Progenitor cell of endocrine pancreas (in vitro differentiated cells): ENCODE results near the gene AP2A2. TPM values are rescaled to one million over a fixed set of nuclear protein-coding genes. Genes with fewer than 3 reads are reported as not detected.

Source experiments
- DNase-seq: peaks from one replicate; pipeline ENCODE4 v3.0.0; 2021; ENCODE audit warnings: low spot score; ENCODE audit not compliant: unreplicated experiment
- H3K27ac Mint-ChIP-seq: 2 replicates; pipeline ENCODE4 v1.8.0; 2021; ENCODE audit warnings: mild to moderate bottlenecking, moderate library complexity, mixed read lengths
- H3K27me3 Mint-ChIP-seq: 2 replicates; pipeline ENCODE4 v1.8.0; 2021; ENCODE audit warnings: mixed read lengths
- H3K36me3 Mint-ChIP-seq: 2 replicates; pipeline ENCODE4 v1.8.0; 2022; ENCODE audit warnings: mixed read lengths; ENCODE audit not compliant: insufficient read depth
- H3K4me1 Mint-ChIP-seq: 2 replicates; pipeline ENCODE4 v1.8.0; 2021; ENCODE audit warnings: low read depth, mixed read lengths
- H3K4me3 Mint-ChIP-seq: 2 replicates; pipeline ENCODE4 v1.8.0; 2021; ENCODE audit warnings: low read depth, mild to moderate bottlenecking, moderate library complexity, mixed read lengths
- H3K9me3 Mint-ChIP-seq: 2 replicates; pipeline ENCODE4 v1.8.0; 2021; ENCODE audit warnings: low read depth, mixed read lengths
- total RNA-seq: library from RNA; stranded (reverse); gene quantifications from 2 replicates; pipeline ENCODE4 v1.2.1, GENCODE V29; 2021
- TF ChIP-seq, protein P1 (sequence below): fragments of 200-600 bp; sonication (generic); IDR thresholded peaks from one replicate; pipeline ENCODE4 v1.5.0; 2021; ENCODE audit warnings: antibody characterized with exemption, mild to moderate bottlenecking; ENCODE audit not compliant: unreplicated experiment

Gene AP2A2
- total RNA-seq, 1 donor from 2014 or later, result 88.8 TPM

DNA sequence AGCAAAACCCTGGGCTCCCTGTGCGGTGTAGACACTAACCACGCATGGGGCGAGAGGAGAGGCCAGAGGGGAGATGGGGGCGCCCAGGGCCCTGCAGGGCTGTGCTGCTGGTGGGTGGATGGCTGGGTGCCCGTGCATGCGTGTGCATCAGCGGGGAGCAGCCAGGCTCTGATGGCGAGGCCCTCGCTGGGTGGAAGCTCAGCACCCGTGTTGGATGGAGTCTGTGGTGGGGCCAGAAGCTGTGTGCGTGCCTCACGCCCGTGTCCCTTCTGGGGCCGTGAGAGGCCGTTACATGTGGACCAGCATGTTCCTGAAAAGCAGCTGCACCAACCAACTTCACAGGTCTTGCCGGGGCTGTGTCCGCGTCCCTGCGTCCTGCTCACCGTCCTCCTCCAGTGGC, 77.5 kb downstream of the AP2A2 start:
- no peak for DNase-seq
- Mint-ChIP-seq H3K27me3 (no peaks in the 10 kb centered on the region), H3K27ac (no peak overlapping the region), H3K4me3 (no peak overlapping the region), H3K9me3 (no peaks in the 10 kb centered on the region), H3K4me1 (peaks cover 2% of the 10 kb centered on the region), H3K36me3 (peaks cover 11% of the 10 kb centered on the region)
- TF ChIP-seq, protein P1, sequence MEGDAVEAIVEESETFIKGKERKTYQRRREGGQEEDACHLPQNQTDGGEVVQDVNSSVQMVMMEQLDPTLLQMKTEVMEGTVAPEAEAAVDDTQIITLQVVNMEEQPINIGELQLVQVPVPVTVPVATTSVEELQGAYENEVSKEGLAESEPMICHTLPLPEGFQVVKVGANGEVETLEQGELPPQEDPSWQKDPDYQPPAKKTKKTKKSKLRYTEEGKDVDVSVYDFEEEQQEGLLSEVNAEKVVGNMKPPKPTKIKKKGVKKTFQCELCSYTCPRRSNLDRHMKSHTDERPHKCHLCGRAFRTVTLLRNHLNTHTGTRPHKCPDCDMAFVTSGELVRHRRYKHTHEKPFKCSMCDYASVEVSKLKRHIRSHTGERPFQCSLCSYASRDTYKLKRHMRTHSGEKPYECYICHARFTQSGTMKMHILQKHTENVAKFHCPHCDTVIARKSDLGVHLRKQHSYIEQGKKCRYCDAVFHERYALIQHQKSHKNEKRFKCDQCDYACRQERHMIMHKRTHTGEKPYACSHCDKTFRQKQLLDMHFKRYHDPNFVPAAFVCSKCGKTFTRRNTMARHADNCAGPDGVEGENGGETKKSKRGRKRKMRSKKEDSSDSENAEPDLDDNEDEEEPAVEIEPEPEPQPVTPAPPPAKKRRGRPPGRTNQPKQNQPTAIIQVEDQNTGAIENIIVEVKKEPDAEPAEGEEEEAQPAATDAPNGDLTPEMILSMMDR, result no peak

DNA sequence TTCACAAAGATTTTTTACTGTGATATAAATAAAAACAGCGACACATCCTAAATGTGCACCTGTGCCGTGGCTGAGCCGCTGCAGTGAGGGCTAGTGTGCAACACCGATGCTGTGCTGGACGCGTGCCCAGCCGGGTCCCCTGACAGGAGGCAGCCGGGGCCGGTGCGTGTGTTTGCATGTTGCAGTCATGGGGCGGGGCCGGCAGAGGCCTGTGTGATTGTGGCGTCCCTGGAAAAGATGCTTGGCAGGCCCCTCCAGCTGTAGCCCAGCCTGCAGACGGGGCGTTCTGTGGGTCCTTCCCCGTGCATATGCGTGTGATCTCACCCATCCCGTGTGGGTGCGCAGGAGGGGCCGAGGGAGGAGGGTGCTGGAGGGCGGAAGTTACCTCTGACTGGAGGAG, 80.3 kb downstream of the AP2A2 start:
- H3K4me1 Mint-ChIP-seq, result peaks cover 2% of the 10 kb centered on the region
- TF ChIP-seq, protein P1, result no peak
- H3K27me3 Mint-ChIP-seq, result no peaks in the 10 kb centered on the region
- no peak overlapping the region for H3K27ac Mint-ChIP-seq
- H3K36me3 Mint-ChIP-seq, result peaks cover 14% of the 10 kb centered on the region
- no peaks in the 10 kb centered on the region for H3K9me3 Mint-ChIP-seq
- H3K4me3 Mint-ChIP-seq, result no peak overlapping the region
- no peak for DNase-seq

DNA sequence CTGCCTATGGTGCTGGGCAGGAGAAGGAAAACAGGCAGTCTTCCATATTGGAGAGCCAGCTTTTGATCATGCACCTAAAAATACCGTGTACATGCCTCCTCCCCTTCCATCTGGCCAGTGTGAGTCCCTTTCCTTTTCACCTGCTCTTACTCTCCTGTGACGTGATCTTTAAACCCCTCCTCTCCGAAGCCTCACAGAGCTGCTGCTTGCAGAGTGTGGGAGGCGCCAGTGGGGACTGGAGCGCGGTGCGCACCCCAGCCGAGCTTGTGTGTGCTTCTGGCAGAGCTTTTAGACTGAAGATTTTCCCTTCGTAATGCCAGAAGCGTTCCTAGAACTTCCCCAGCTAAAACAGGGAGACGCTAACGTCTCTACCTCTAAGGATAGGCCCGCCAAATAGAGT, 81.1 kb downstream of the AP2A2 start:
- no peak for DNase-seq
- TF ChIP-seq, protein P1, result no peak
- Mint-ChIP-seq H3K4me1 (peaks cover 2% of the 10 kb centered on the region), H3K27me3 (no peaks in the 10 kb centered on the region), H3K36me3 (peaks cover 12% of the 10 kb centered on the region), H3K27ac (peak overlapping the region; percentile 27), H3K9me3 (no peaks in the 10 kb centered on the region), H3K4me3 (no peak overlapping the region)

DNA sequence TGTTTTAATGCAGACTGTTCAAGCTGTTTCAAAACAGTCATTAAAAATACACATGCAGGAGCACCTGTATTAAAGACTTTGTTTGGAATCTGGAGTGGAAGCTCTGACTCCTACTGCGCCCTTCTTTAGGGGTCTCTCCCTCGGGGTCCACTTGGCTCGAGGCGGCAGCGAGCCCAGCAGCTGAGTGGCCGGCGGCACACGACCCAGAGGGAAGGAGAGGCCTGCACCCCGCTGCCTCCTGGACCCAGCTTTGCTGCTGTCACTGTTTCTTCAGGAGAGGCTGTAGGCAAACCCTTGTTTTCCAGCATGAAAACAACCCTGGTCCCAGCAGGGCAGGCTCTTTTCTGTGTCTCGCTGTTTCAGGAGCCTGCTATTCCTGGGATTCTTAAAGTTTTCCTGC, 81.6 kb downstream of the AP2A2 start:
- H3K36me3 Mint-ChIP-seq, result peaks cover 11% of the 10 kb centered on the region
- DNase-seq, result no peak
- H3K4me3 Mint-ChIP-seq, result no peak overlapping the region
- no peaks in the 10 kb centered on the region for H3K27me3 Mint-ChIP-seq
- H3K27ac Mint-ChIP-seq, result no peak overlapping the region
- no peaks in the 10 kb centered on the region for H3K9me3 Mint-ChIP-seq
- peaks cover 2% of the 10 kb centered on the region for H3K4me1 Mint-ChIP-seq
- TF ChIP-seq, protein P1, result no peak

DNA sequence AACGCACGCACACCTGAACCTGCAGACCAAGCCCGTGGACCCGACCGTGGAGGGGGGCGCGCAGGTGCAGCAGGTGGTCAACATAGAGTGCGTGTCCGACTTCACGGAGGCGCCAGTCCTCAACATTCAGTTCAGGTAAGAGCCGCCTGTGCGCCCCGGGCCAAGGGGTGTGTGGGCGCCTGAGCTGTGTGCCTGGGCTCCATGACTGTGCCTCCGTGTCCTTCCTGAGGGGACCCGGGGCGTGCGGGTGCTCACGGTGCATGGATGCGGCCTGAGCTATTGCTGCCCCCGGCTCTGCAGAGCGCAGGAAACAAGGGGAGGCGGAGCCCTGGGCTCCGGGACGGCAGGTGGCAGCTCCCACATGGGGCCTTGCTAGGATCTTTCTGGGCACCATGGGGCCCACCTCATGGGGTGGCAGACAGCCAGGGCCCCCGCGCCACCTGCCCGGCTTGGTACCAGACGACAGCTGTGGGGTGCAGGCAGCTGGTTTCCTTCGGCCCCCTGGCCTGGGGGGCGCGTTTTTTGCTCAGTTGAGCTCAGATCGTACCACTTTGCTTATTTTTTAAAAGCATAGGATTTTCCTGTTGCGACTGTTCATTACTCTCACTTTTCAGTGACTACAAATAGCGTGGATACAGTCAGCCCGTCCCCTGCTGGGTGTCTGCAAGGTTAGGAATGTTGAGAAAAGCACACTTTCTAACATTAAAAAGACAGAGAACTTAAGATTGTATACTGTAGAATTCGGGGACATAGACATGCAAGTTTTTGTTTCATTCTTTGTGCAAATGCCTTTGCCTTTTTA, 82.5 kb downstream of the AP2A2 start:
- Mint-ChIP-seq H3K9me3 (no peaks in the 10 kb centered on the region), H3K36me3 (peaks cover 10% of the 10 kb centered on the region), H3K4me3 (no peak overlapping the region), H3K27ac (no peak overlapping the region), H3K27me3 (no peaks in the 10 kb centered on the region), H3K4me1 (peaks cover 2% of the 10 kb centered on the region)
- TF ChIP-seq, protein P1, result no peak
- DNase-seq, result no peak
